Stimulated activated naive CD4-positive, alpha-beta T cell treated with Interleukin-2 at 50 U/mL for 16 hours (primary cell): ENCODE data around the gene CWC27.

Experiments used
- DNase-seq: peaks from one replicate; lab custom pipeline; 2025; lab: John Stamatoyannopoulos, UW

The CWC27 gene

DNA sequence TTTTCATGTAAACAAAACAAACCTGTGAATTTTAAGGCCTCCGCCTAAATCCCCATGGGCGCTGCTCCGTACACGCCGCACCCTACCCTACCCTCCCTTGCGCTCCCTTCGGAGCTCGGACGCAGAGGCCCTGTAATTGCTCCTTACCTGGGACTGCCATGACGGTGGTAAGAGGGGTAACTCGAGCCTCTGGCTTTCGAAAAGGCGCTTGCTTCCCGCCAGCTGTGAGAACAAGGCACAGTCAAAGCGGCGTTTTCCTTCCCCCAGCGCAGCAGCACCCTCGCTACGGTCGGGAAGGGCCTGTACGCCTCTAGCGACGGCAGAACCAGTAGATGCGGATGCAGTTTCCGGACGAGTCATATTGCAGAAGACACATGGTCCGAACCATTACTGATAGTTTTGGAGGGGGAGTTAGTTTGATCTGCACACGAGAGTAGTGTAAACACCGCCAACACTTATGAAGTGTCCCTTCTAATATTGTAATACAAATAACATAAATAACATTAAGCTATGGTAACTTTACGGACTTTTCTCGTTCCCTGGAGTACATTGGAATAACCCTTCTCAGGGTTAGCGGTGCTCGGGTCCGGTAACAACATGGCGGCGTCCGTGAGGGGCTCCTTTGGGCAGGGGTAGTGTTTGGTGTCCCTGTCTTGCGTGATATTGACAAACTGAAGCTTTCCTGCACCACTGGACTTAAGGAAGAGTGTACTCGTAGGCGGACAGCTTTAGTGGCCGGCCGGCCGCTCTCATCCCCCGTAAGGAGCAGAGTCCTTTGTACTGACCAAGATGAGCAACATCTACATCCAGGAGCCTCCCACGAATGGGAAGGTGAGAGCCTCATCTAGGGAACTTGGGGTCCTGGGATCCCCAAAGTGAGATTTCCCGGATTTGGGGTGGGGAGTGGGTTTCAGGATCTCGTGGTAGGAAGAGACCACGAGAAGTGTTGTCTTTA lies at the start of gene CWC27, which contains the start of gene SREK1IP1:
TSS of gene CWC27 (plus strand) at position 573 of the 955 bp plus-strand sequence. CDS start at position 790, 217 bp downstream.
TSS of gene SREK1IP1 (minus strand) at position 334 of the 955 bp plus-strand sequence. CDS start at position 160, 174 bp downstream.
- DNase-seq: peak; percentile 80

- no peak for DNase-seq
Measured at GRCh38 chr5:64722588-64722987, 46.1 kb upstream of the CWC27 start.

- DNase-seq: no peak
Measured at GRCh38 chr5:64727150-64727549, 41.6 kb upstream of the CWC27 start.

- DNase-seq: no peak
Measured at GRCh38 chr5:64742411-64742810, 26.3 kb upstream of the CWC27 start.

- DNase-seq: no peak
Measured at GRCh38 chr5:64742821-64743220, 25.9 kb upstream of the CWC27 start.

GRCh38 chr5:64744914-64745313 lies 23.8 kb upstream of the CWC27 start:
- no peak for DNase-seq

DNA sequence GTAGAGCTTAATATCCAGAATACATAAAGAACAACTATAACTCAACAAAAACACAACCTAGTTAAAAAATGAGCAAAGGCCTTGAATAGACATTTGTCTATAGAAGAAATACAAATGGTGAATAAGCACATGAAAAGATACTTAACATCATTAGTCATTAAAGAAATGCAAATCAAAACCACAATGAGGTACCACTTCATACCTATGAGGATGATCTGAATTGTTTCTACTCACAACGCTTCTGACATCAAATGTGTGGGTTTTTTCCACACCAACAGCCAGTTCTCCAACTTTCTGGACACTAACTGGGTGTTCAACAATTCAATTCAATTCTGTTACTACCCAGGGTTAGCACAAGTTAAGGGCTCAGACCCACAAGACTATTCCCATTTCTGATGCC lies 22.3 kb upstream of the CWC27 start:
- no peak for DNase-seq

- DNase-seq: no peak
Measured at GRCh38 chr5:64749385-64749784, 19.3 kb upstream of the CWC27 start.

DNA sequence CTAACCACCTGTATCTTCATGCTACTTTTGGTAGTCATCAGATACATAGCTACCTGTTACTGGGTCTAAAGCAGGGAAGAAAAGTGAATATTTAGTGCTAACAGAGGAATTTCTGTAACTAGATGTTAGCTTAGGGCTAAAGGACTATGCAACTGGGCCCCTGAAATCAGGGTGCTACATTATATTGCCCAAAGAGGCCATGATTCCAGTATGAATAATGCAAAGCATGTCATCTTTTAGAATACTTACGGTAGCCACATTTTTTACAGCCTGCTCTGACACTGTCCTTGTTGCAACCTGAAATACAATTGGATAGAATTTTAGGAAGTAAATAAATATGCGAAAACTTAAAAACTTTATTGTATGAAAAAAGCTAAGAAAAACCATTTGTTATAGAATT lies 14.7 kb upstream of the CWC27 start:
- no peak for DNase-seq

DNA sequence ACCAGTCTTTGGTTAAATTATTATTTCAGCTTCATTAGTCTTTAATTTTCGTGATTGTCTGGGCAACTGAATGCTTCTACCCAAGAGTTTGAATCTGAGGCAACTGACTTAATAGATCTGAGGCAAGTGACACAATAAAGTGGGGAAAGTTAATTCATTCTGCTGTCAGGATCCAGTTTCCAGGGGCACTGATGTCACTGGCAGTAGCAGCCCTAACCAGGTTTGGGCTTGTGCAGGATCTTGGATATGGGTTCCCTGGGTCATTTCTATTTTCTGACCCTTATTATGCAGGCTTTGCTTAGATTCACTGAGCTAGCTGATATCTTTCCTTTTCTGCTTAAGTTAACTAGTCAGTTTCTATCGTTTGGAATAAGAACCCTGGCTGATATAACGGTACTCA lies 9.8 kb upstream of the CWC27 start:
- no peak for DNase-seq

- DNase-seq: no peak
Measured at GRCh38 chr5:64759960-64760660, 8.6 kb upstream of the CWC27 start.

DNA sequence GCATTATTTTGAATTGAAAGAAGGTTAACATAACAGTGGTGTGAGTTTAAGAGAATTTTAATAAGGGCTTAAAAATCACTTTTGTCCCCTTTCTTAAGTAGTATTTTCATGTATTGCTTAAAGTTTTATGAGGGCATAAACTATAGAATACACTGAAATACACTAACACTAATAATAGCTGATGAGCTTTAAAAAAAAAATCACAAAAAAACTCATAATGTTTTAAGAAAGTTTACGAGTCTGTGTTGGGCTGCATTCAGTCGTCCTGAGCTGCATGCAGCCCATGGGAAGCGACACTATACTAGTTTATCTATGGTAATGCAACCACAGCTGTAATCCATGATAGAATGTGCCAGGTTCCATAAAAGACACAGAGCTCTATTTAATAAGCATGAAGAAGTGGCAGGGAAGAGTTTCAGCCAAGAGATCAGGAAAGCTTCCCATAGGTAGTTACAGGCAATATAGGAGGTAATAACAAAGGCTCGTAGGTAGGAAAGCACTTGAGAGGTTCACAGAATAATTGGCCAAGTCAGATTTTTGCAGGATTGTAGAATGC lies 4.7 kb upstream of the CWC27 start:
- DNase-seq: no peak

- no peak for DNase-seq
Measured at GRCh38 chr5:64765804-64766504, 2.8 kb upstream of the CWC27 start.

DNA sequence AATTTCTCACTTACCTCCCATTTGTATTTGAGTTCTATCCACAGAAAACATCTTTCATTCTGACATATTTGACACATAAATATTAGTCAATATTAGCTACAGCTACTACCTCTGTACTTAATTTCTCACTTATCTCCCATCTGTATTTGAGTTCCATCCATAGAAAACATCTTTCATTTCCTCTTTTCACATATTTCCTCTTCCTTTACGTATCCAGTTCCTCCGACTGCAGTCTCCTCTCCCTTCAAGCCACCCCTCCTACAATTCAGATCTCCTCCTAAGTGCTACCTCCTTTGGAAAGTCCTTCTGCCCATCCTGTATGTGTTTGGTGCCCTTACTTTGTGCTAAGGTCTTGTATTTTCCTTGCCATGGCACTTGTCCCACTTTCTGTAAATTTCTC lies 1.8 kb upstream of the CWC27 start:
- no peak for DNase-seq

GRCh38 chr5:64767959-64768357 lies 772 bp upstream of the CWC27 start:
- no peak for DNase-seq

DNA sequence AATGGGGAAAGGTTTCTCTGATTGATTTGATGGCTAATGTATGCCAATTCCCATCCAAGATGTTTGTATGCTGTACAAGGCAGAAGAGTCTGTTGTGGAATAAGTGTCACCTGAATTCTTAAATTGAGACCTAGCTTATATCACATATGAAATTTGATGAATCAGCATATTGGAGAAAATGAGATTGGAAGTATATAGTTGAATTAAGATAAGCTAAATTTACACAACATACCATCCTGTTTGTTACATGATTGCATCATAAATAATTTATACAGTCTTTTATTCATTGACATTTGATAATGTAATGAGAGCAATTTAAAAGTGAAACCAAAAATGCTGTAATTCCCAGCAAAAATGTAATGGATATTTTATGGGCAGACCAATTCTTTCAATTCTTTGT lies 1.1 kb downstream of the CWC27 start:
- DNase-seq: no peak

DNA sequence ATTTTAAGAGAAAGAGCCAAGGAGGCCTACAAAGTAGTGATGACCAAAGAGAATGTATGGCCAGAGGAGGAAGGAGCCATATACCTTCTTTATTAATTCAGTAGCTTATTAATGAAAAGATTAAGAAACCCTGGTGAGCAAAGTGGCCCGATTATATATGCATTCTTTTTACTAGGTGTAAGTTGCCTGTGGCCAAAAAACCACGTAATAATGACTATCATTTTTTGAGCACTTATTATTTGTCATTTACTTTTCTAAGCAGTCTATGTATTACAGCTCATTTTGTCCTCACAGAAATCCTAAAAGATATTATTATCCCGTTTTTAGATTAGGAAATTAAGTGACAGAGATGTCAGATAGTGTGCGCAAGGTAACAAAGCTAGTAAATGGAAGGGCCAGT lies 3.0 kb downstream of the CWC27 start:
- no peak for DNase-seq

- DNase-seq: no peak
Measured at GRCh38 chr5:64773533-64773932, 4.8 kb downstream of the CWC27 start.

GRCh38 chr5:64775291-64775690 lies 6.6 kb downstream of the CWC27 start:
- no peak for DNase-seq

GRCh38 chr5:64784451-64785025 lies 15.8 kb downstream of the CWC27 start:
- DNase-seq: peak; percentile 53

DNA sequence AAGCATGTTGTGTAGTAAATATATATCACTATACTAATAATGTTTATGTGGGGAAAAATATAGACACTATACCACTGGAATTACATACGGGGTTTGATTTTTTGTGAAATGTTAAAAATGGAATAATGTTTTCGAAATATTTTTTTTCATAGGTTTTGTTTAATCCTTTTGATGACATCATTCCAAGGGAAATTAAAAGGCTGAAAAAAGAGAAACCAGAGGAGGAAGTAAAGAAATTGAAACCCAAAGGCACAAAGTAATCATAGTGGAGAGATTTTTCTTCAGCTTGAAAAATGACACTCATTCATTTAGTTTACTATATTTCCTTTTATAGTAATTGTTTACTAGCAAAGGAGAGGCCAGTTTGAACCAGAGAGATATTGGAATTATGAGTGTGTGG lies 17.6 kb downstream of the CWC27 start:
- DNase-seq: no peak

GRCh38 chr5:64788156-64788555 lies 19.4 kb downstream of the CWC27 start:
- DNase-seq: no peak
